Naive thymus-derived CD4-positive, alpha-beta T cell (primary cell): ENCODE data around the gene SNAPC4. TPM values are rescaled to one million over a fixed set of nuclear protein-coding genes. Genes with fewer than 3 reads are reported as not detected.

Experiments used
- ATAC-seq: fragments of 150-1000 bp; cut with Tn5 transposase; 2 replicates; pipeline ENCODE4 v1.10.0; 2021; ENCODE audit warnings: mild to moderate bottlenecking, moderate library complexity
- CTCF ChIA-PET: fragments of 350-600 bp; sonication (Branson Sonifier 250); formaldehyde crosslinking; loops from one replicate; lab custom pipeline; 2021; ENCODE audit warnings: antibody characterized with exemption; lab: Charles Lee
- POLR2A ChIA-PET: fragments of 350-600 bp; sonication (Branson Sonifier 250); formaldehyde crosslinking; loops from one replicate; lab custom pipeline; 2021; ENCODE audit warnings: antibody characterized with exemption, inconsistent platforms; lab: Charles Lee
- DNase-seq, 9 donors: peaks; one replicate each; pipeline versions ENCODE4 v3.0.0 to v3.0.0-alpha.2; 2020 to 2022; ENCODE audit warnings: mixed read lengths in 1 of 9
- H3K27ac ChIP-seq: one replicate; pipeline ENCODE4 v1.7.0; 2013; ENCODE audit warnings: mild to moderate bottlenecking, low read depth, low read length, moderate library complexity
- H3K27me3 ChIP-seq, 2 donors: one replicate each; pipeline ENCODE4 v1.7.0; 2013; ENCODE audit warnings: low read length in 2 of 2, mild to moderate bottlenecking in 2 of 2, moderate library complexity in 2 of 2; ENCODE audit not compliant: control insufficient read depth in 2 of 2, insufficient read depth in 2 of 2
- H3K36me3 ChIP-seq, 3 experiments: 1 replicate in 2 of 3; 2 replicates in 1 of 3; pipeline ENCODE4 v1.7.0; 2013; ENCODE audit warnings: low read length in 3 of 3, mild to moderate bottlenecking in 3 of 3, moderate library complexity in 1 of 3; ENCODE audit not compliant: insufficient read depth in 3 of 3, control insufficient read depth in 2 of 3
- H3K4me1 ChIP-seq, 2 donors: one replicate each; pipeline ENCODE4 v1.7.0; 2013; ENCODE audit warnings: low read length in 2 of 2, mild to moderate bottlenecking in 2 of 2, moderate library complexity in 1 of 2; ENCODE audit not compliant: control insufficient read depth in 2 of 2, insufficient read depth in 2 of 2
- H3K4me3 ChIP-seq: 2 replicates; pipeline ENCODE4 v1.7.0; 2013; ENCODE audit warnings: mild to moderate bottlenecking, low read length
- H3K9me3 ChIP-seq, 3 experiments: 1 replicate in 2 of 3; 2 replicates in 1 of 3; pipeline ENCODE4 v1.7.0; 2013; ENCODE audit warnings: low read length in 3 of 3; ENCODE audit not compliant: control insufficient read depth in 2 of 3
- H3K27ac Mint-ChIP-seq, 9 donors: one replicate each; pipeline ENCODE4 v1.8.0; 2020 to 2022; ENCODE audit warnings: mixed read lengths in 9 of 9, mild to moderate bottlenecking in 8 of 9, moderate library complexity in 5 of 9, inconsistent platforms in 2 of 9
- H3K27me3 Mint-ChIP-seq, 5 donors: one replicate each; pipeline ENCODE4 v1.8.0; 2021 to 2022; ENCODE audit warnings: mixed read lengths in 5 of 5, mild to moderate bottlenecking in 1 of 5
- H3K36me3 Mint-ChIP-seq, 5 donors: one replicate each; pipeline ENCODE4 v1.8.0; 2020 to 2022; ENCODE audit warnings: mixed read lengths in 5 of 5, mild to moderate bottlenecking in 3 of 5, inconsistent platforms in 1 of 5
- H3K4me1 Mint-ChIP-seq, 7 donors: one replicate each; pipeline ENCODE4 v1.8.0; 2020 to 2022; ENCODE audit warnings: mixed read lengths in 7 of 7, mild to moderate bottlenecking in 3 of 7, inconsistent platforms in 1 of 7
- H3K4me3 Mint-ChIP-seq, 10 donors: one replicate each; pipeline ENCODE4 v1.8.0; 2020 to 2022; ENCODE audit warnings: mild to moderate bottlenecking in 10 of 10, mixed read lengths in 10 of 10, moderate library complexity in 6 of 10, inconsistent platforms in 2 of 10
- H3K9me3 Mint-ChIP-seq, 11 donors: one replicate each; pipeline ENCODE4 v1.8.0; 2020 to 2022; ENCODE audit warnings: mixed read lengths in 11 of 11, mild to moderate bottlenecking in 4 of 11, inconsistent platforms in 1 of 11, moderate library complexity in 1 of 11
- intact Hi-C, 2 donors: fragments of 100-400 bp; cut with micrococcal nuclease; formaldehyde crosslinking; loops; one replicate each; pipeline ENCODE4 v1.15.1; 2023
- polyA plus RNA-seq, 2 donors: library from polyadenylated mRNA; unstranded; fragments of 300-500 nt; fragmentation: Illumina TruSeq; gene quantifications; one replicate each; pipeline ENCODE4 v1.2.3, GENCODE V29; 2021
- total RNA-seq, 6 experiments: library from RNA in 5 of 6; stranded (reverse) in 5 of 6; gene quantifications; 1 replicate in 5 of 6; 2 replicates in 1 of 6; pipeline ENCODE4 v1.2.3 and lab custom pipeline; 2021 to 2026

Gene SNAPC4
- total and polyA plus RNA-seq, 7 experiments from 2014 or later, result 1.2 to 16.3 (median 12.6) TPM

GRCh38 chr9:136433849-136434579, 34.0 kb upstream of the SNAPC4 start:
- Histone ChIP-seq H3K4me3 (no peak overlapping the region), H3K36me3 (peaks cover 0 to 47% (median 4%) of the 10 kb centered on the region in 3 experiments), H3K27me3 (no peaks in the 10 kb centered on the region), H3K9me3 (no peaks in the 10 kb centered on the region), H3K4me1 (peaks cover 15% of the 10 kb centered on the region in 2 donors), H3K27ac (no peak overlapping the region)
- Mint-ChIP-seq H3K4me3 (no peak overlapping the region), H3K9me3 (no peaks in the 10 kb centered on the region), H3K27me3 (no peaks in the 10 kb centered on the region), H3K36me3 (peaks cover 0 to 3% (median 0%) of the 10 kb centered on the region in 5 donors), H3K4me1 (peaks cover 20 to 28% (median 24%) of the 10 kb centered on the region in 7 donors), H3K27ac (no peak overlapping the region)
- POLR2A ChIA-PET, result no interaction called here
- ATAC-seq (no peak), DNase-seq (no peak)
- CTCF ChIA-PET, result no interaction called here
- intact Hi-C loops, result no loop called here

GRCh38 chr9:136433043-136433715, 33.2 kb upstream of the SNAPC4 start:
- H3K27me3 ChIP-seq, result no peaks in the 10 kb centered on the region
- peaks cover 0 to 50% (median 4%) of the 10 kb centered on the region in 3 experiments for H3K36me3 ChIP-seq
- POLR2A ChIA-PET, result no interaction called here
- no peak overlapping the region for H3K4me3 ChIP-seq
- Mint-ChIP-seq H3K9me3 (no peaks in the 10 kb centered on the region), H3K27ac (no peak overlapping the region), H3K36me3 (peaks cover 0 to 4% (median 0%) of the 10 kb centered on the region in 5 donors), H3K27me3 (no peaks in the 10 kb centered on the region), H3K4me1 (peaks cover 19 to 25% (median 21%) of the 10 kb centered on the region in 7 donors), H3K4me3 (no peak overlapping the region)
- DNase-seq, result no peak
- no peak for ATAC-seq
- no peak overlapping the region for H3K27ac ChIP-seq
- H3K4me1 ChIP-seq, result peaks cover 12 to 14% of the 10 kb centered on the region in 2 donors
- intact Hi-C loops, result no loop called here
- CTCF ChIA-PET, result no interaction called here
- H3K9me3 ChIP-seq, result no peaks in the 10 kb centered on the region

- DNase-seq (no peak), ATAC-seq (no peak)
- Mint-ChIP-seq H3K27ac (no peak overlapping the region), H3K4me3 (no peak overlapping the region), H3K9me3 (no peaks in the 10 kb centered on the region), H3K27me3 (no peaks in the 10 kb centered on the region), H3K4me1 (peaks cover 13 to 19% (median 16%) of the 10 kb centered on the region in 7 donors), H3K36me3 (peaks cover 0 to 2% (median 0%) of the 10 kb centered on the region in 5 donors)
- ChIA-PET POLR2A (no interaction called here), CTCF (no interaction called here)
- intact Hi-C loops, result no loop called here
- H3K27ac ChIP-seq, result no peak overlapping the region
- peaks cover 7 to 8% of the 10 kb centered on the region in 2 donors for H3K4me1 ChIP-seq
- H3K4me3 ChIP-seq, result no peak overlapping the region
- H3K36me3 ChIP-seq, result peaks cover 0 to 50% (median 4%) of the 10 kb centered on the region in 3 experiments
- no peaks in the 10 kb centered on the region for H3K27me3 ChIP-seq
- H3K9me3 ChIP-seq, result no peaks in the 10 kb centered on the region
These were observed 32.6 kb upstream of the SNAPC4 start for GRCh38 chr9:136432591-136432990.

GRCh38 chr9:136431782-136432350, 31.9 kb upstream of the SNAPC4 start:
- CTCF ChIA-PET, result no interaction called here
- H3K4me1 Mint-ChIP-seq, result peaks cover 6 to 12% (median 10%) of the 10 kb centered on the region in 7 donors
- H3K27ac Mint-ChIP-seq, result no peak overlapping the region
- POLR2A ChIA-PET, result no interaction called here
- no peaks in the 10 kb centered on the region for H3K9me3 ChIP-seq
- peaks cover 0 to 1% of the 10 kb centered on the region in 2 donors for H3K4me1 ChIP-seq
- no peak overlapping the region for H3K4me3 ChIP-seq
- no peaks in the 10 kb centered on the region for H3K9me3 Mint-ChIP-seq
- intact Hi-C loops, result no loop called here
- H3K4me3 Mint-ChIP-seq, result no peak overlapping the region
- peaks cover 0 to 2% (median 0%) of the 10 kb centered on the region in 5 donors for H3K36me3 Mint-ChIP-seq
- peaks cover 0 to 50% (median 4%) of the 10 kb centered on the region in 3 experiments for H3K36me3 ChIP-seq
- no peak overlapping the region for H3K27ac ChIP-seq
- no peak for DNase-seq
- H3K27me3 Mint-ChIP-seq, result no peaks in the 10 kb centered on the region
- ATAC-seq, result no peak
- H3K27me3 ChIP-seq, result no peaks in the 10 kb centered on the region

GRCh38 chr9:136430588-136431234, 30.7 kb upstream of the SNAPC4 start:
- Mint-ChIP-seq H3K4me3 (no peak overlapping the region), H3K4me1 (peaks cover 0 to 4% (median under 1%) of the 10 kb centered on the region in 7 donors), H3K27ac (no peak overlapping the region), H3K27me3 (no peaks in the 10 kb centered on the region), H3K36me3 (peaks cover 0 to 2% (median 0%) of the 10 kb centered on the region in 5 donors), H3K9me3 (no peaks in the 10 kb centered on the region)
- Histone ChIP-seq H3K36me3 (peaks cover 0 to 45% (median 4%) of the 10 kb centered on the region in 3 experiments), H3K9me3 (no peaks in the 10 kb centered on the region), H3K4me1 (no peaks in the 10 kb centered on the region), H3K27me3 (no peaks in the 10 kb centered on the region), H3K4me3 (no peak overlapping the region), H3K27ac (no peak overlapping the region)
- intact Hi-C loops, result no loop called here
- ChIA-PET CTCF (no interaction called here), POLR2A (no interaction called here)
- DNase-seq, result no peak
- ATAC-seq, result no peak

GRCh38 chr9:136429683-136430491, 29.9 kb upstream of the SNAPC4 start:
- ChIA-PET POLR2A (interaction anchor here (0.5 to 0.7 kb wide), 2 partner anchors 10 to 51 kb away, joined by 3 read pairs; partner anchors contain the start of gene INPP5E), CTCF (no interaction called here)
- H3K36me3 Mint-ChIP-seq, result peaks cover 0 to 2% (median 0%) of the 10 kb centered on the region in 5 donors
- H3K27me3 Mint-ChIP-seq, result no peaks in the 10 kb centered on the region
- ATAC-seq (no peak), DNase-seq (no peak)
- Histone ChIP-seq H3K4me3 (no peak overlapping the region), H3K27ac (no peak overlapping the region), H3K9me3 (no peaks in the 10 kb centered on the region), H3K27me3 (no peaks in the 10 kb centered on the region), H3K36me3 (peaks cover 0 to 41% (median 4%) of the 10 kb centered on the region in 3 experiments), H3K4me1 (no peaks in the 10 kb centered on the region)
- H3K4me3 Mint-ChIP-seq, result no peak overlapping the region
- H3K9me3 Mint-ChIP-seq, result no peaks in the 10 kb centered on the region
- no peaks in the 10 kb centered on the region for H3K4me1 Mint-ChIP-seq
- intact Hi-C loops, result no loop called here
- peak overlapping the region in 1 of 9 donors; percentile 19 for H3K27ac Mint-ChIP-seq
